Naive B cell (primary cell): ENCODE results near the gene STXBP5. TPM values are rescaled to one million over a fixed set of nuclear protein-coding genes. Genes with fewer than 3 reads are reported as not detected.
A peak's percentile ranks its signal among the peaks of the same experiment; 100 is the strongest.
"Not testable (repeated sequence)": the region's sequence is repeated elsewhere in the genome, so short reads cannot be mapped to it uniquely, and the experiment has no call there.

Experiments used
- ATAC-seq, 2 donors: fragments of 150-1000 bp; cut with Tn5 transposase; 2 replicates each; pipeline ENCODE4 v1.10.0; 2021; ENCODE audit warnings: low read depth in 2 of 2, mild to moderate bottlenecking in 2 of 2, moderate library complexity in 2 of 2
- DNase-seq: peaks from one replicate; pipeline ENCODE4 v3.0.0; 2022
- H3K27ac Mint-ChIP-seq, 6 donors: one replicate each; pipeline ENCODE4 v1.8.0; 2020 to 2022; ENCODE audit warnings: mild to moderate bottlenecking in 6 of 6, mixed read lengths in 6 of 6, moderate library complexity in 5 of 6, inconsistent platforms in 2 of 6
- H3K27me3 Mint-ChIP-seq, 3 donors: one replicate each; pipeline ENCODE4 v1.8.0; 2021 to 2022; ENCODE audit warnings: mixed read lengths in 3 of 3, mild to moderate bottlenecking in 1 of 3
- H3K36me3 Mint-ChIP-seq, 2 donors: one replicate each; pipeline ENCODE4 v1.8.0; 2020 to 2022; ENCODE audit warnings: mixed read lengths in 2 of 2, inconsistent platforms in 1 of 2, mild to moderate bottlenecking in 1 of 2
- H3K4me1 Mint-ChIP-seq, 3 donors: one replicate each; pipeline ENCODE4 v1.8.0; 2020 to 2022; ENCODE audit warnings: mixed read lengths in 3 of 3, inconsistent platforms in 1 of 3, mild to moderate bottlenecking in 1 of 3, moderate library complexity in 1 of 3
- H3K4me3 Mint-ChIP-seq, 8 donors: one replicate each; pipeline ENCODE4 v1.8.0; 2020 to 2022; ENCODE audit warnings: mild to moderate bottlenecking in 8 of 8, mixed read lengths in 8 of 8, moderate library complexity in 8 of 8, inconsistent platforms in 2 of 8
- H3K9me3 Mint-ChIP-seq, 7 donors: one replicate each; pipeline ENCODE4 v1.8.0; 2020 to 2022; ENCODE audit warnings: mixed read lengths in 7 of 7, mild to moderate bottlenecking in 5 of 7, inconsistent platforms in 2 of 7, moderate library complexity in 1 of 7
- polyA plus RNA-seq, 6 donors: library from polyadenylated mRNA; unstranded; fragments of 300-500 nt; fragmentation: Illumina TruSeq; gene quantifications; one replicate each; pipeline ENCODE4 v1.2.3, GENCODE V29; 2021; ENCODE audit warnings: low read depth in 6 of 6

STXBP5 gene
- polyA plus RNA-seq, 6 donors from 2014 or later, result 2.2 to 5.0 (median 2.9) TPM

DNA sequence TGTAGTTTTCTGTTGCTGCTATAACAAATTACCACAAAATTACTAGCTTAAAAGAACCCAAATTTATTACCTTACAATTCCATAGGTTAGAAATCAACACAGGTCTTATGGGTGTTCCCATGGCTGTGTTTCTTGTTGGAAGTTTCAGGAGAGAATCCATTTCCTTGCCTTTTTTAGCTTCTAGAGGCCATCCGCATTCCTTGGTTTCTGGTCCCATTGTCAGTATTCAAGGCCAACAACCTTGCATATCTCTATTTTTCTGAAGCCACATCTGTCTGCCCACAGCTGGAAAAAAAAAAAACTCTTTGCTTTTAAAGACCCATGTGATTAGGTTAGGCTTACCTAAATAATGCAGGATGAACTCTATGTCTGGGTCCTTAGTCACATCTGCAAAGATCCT, 174.6 kb downstream of the STXBP5 start:
- Mint-ChIP-seq H3K27me3 (no peaks in the 10 kb centered on the region), H3K27ac (no peak overlapping the region), H3K4me3 (no peak overlapping the region), H3K4me1 (no peaks in the 10 kb centered on the region), H3K36me3 (peaks cover 22 to 43% of the 10 kb centered on the region in 2 donors), H3K9me3 (peaks cover 0 to 8% (median 2%) of the 10 kb centered on the region in 7 donors)
- DNase-seq (no peak), ATAC-seq (no peak)

DNA sequence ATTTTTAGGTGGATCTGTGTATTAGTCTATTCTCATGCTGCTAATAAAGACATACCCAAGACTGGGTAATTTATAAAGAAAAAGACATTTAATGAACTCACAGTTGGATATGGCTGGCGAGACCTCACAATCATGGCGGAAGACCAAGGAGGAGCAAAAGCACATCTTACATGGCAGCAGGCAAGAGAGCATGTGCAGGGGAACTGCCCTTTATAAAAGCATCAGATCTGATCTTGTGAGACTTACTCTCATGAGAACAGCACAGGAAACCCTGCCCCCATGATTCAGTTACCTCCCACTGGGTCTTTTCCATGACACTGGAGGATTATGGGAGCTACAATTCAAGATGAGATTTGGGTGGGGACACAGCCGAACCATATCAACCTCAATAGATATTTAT, 176.6 kb downstream of the STXBP5 start:
- H3K4me1 Mint-ChIP-seq, DNase-seq, H3K27me3 Mint-ChIP-seq, H3K27ac Mint-ChIP-seq, H3K9me3 Mint-ChIP-seq, ATAC-seq, H3K4me3 Mint-ChIP-seq: not testable (repeated sequence)
- H3K36me3 Mint-ChIP-seq, result peaks cover 22 to 46% of the 10 kb centered on the region in 2 donors

DNA sequence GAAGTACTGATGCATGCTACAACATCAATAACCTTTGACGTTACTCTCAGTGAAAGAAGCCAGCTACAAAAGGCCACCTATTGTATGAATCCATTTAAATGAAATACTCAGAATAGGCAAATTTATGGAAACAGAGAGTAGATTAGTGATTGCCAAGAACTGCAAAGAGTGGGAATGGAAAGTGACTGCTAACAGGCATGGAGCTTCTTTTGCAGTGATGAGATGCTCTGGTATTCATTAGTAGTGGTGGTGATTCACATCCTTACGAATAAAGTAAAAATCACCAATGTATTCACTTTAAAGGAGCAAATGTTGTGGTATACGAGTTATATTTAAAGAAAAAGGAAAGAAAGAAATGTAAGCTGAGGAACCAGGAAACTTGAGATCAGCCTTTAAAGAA, 177.5 kb downstream of the STXBP5 start:
- Mint-ChIP-seq H3K4me3 (no peak overlapping the region), H3K36me3 (peaks cover 14 to 41% of the 10 kb centered on the region in 2 donors), H3K4me1 (no peaks in the 10 kb centered on the region), H3K27ac (no peak overlapping the region), H3K9me3 (peaks cover 0 to 8% (median 2%) of the 10 kb centered on the region in 7 donors), H3K27me3 (no peaks in the 10 kb centered on the region)
- DNase-seq (no peak), ATAC-seq (no peak)

DNA sequence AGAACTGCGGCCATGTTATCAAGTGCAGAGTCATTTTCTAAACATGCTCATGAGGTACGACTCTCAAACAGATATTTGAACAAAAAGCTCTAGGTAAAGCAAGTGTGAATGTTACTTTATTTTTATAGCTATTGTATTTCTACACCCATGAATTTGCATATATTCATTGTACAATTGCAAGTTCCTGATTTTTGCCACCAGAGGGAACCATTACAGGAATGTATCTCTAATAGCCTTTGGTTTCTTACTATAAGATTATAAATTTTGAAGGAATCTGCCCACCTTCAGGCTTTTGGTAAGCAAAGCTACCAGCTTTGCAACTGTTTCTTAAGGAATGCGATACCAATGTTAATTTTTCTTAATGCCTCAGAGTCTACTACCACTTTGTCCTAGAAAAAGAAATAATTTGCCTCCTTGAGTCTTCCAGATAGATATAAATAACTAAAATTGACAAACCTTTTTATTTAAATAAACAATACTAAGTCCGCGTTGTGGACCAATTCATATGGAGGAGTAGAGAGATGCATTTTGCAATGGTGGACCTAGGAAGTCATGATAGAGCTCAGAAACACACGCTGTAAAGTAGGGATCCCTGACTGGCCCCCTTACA, 178.8 kb downstream of the STXBP5 start:
- ATAC-seq (no peak), DNase-seq (no peak)
- peaks cover 14 to 41% of the 10 kb centered on the region in 2 donors for H3K36me3 Mint-ChIP-seq
- H3K9me3 Mint-ChIP-seq, result peaks cover 0 to 8% (median 2%) of the 10 kb centered on the region in 7 donors
- peak overlapping the region in 1 of 6 donors; percentile 21 for H3K27ac Mint-ChIP-seq
- no peaks in the 10 kb centered on the region for H3K27me3 Mint-ChIP-seq
- H3K4me1 Mint-ChIP-seq, result no peaks in the 10 kb centered on the region
- no peak overlapping the region for H3K4me3 Mint-ChIP-seq

GRCh38 chr6:147384029-147384428, 179.8 kb downstream of the STXBP5 start:
- no peaks in the 10 kb centered on the region for H3K27me3 Mint-ChIP-seq
- no peaks in the 10 kb centered on the region for H3K4me1 Mint-ChIP-seq
- DNase-seq (no peak), ATAC-seq (no peak)
- H3K27ac Mint-ChIP-seq, result no peak overlapping the region
- H3K9me3 Mint-ChIP-seq, result peaks cover 0 to 8% (median 2%) of the 10 kb centered on the region in 7 donors
- H3K4me3 Mint-ChIP-seq, result no peak overlapping the region
- peaks cover 14 to 37% of the 10 kb centered on the region in 2 donors for H3K36me3 Mint-ChIP-seq

DNA sequence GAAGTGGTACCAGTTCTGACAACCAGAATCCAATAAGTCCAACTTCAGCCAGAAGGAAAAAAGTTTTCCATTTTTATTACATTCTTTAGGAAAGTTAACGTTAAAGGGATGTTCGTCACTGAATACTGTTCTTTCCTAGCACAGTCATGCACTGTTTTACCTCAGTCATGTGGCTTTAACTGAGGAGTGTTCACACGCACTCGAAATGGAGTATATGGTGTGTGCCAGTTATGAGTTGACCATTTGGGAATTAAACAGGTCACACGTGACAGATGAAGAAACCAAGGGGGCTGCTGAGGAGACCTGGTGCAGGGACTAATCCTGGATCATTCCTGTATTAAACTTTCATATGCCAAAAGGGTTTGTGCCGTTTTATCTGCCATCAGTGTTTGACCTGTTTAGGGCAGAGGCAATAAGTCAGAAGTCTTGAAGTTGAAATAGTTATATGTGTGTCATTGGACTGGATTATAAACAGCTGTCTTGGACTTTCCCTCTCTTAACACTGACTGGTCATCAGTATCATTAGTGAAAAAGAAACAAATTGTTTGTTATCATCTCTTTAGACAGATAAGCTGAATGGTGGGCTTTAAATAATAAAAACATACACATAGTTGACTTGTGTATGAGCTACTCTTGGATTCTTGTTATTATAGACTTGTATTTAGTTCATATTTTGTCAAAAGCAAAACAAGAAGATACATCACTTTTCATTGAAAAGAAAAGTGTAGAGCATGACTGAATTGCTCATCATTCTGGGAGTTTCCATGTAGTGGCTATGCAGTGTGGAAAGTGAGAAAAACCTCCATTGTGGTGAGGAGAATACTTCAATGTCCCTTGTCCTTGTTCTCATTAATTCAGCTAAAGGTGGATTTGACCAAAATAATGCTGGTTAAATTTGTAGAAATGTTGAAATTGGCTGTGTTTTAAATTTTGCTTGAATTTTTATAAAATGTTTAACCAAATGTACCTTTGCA, 180.8 kb downstream of the STXBP5 start:
- DNase-seq (no peak), ATAC-seq (no peak)
- peaks cover 11 to 28% of the 10 kb centered on the region in 2 donors for H3K36me3 Mint-ChIP-seq
- H3K4me1 Mint-ChIP-seq, result no peaks in the 10 kb centered on the region
- H3K27ac Mint-ChIP-seq, result peak overlapping the region in 2 of 6 donors; percentile 33 to 44
- H3K9me3 Mint-ChIP-seq, result peaks cover 0 to 8% (median 2%) of the 10 kb centered on the region in 7 donors
- no peaks in the 10 kb centered on the region for H3K27me3 Mint-ChIP-seq
- H3K4me3 Mint-ChIP-seq, result no peak overlapping the region

DNA sequence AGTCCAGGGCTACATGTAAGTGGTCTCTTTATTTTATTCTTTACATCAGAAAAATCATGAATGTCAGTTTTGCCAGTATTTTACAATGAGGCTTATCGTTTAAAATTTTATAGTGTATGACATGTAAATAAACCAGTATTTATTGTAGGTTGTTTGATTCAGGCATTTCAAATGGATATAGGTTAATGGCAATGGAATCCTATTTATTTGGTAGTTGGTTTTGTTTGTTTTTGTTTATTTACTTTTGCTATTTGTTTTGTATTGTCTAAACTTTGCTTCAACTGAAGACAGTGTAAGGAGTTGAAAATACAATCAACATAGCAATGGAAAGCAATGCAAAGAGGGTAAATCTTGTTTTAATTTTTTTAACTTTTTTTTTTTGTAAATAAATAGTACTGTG, 185.2 kb downstream of the STXBP5 start:
- Mint-ChIP-seq H3K27me3 (no peaks in the 10 kb centered on the region), H3K4me3 (no peak overlapping the region), H3K27ac (no peak overlapping the region), H3K36me3 (peaks cover 0 to 8% of the 10 kb centered on the region in 2 donors), H3K4me1 (no peaks in the 10 kb centered on the region), H3K9me3 (no peaks in the 10 kb centered on the region)
- DNase-seq (no peak), ATAC-seq (no peak)

GRCh38 chr6:147390909-147391536, 186.8 kb downstream of the STXBP5 start:
- Mint-ChIP-seq H3K27me3 (peaks cover 0 to 2% (median 0%) of the 10 kb centered on the region in 3 donors), H3K27ac (no peak overlapping the region), H3K9me3 (no peaks in the 10 kb centered on the region), H3K4me1 (no peaks in the 10 kb centered on the region), H3K36me3 (no peaks in the 10 kb centered on the region), H3K4me3 (no peak overlapping the region)
- DNase-seq (no peak), ATAC-seq (no peak)

GRCh38 chr6:147392917-147393625, 188.9 kb downstream of the STXBP5 start:
- H3K36me3 Mint-ChIP-seq, result no peaks in the 10 kb centered on the region
- no peaks in the 10 kb centered on the region for H3K4me1 Mint-ChIP-seq
- no peaks in the 10 kb centered on the region for H3K9me3 Mint-ChIP-seq
- peaks cover 0 to 14% (median 13%) of the 10 kb centered on the region in 3 donors for H3K27me3 Mint-ChIP-seq
- ATAC-seq, result no peak
- no peak overlapping the region for H3K4me3 Mint-ChIP-seq
- DNase-seq, result no peak
- peak overlapping the region in 2 of 6 donors; percentile 5 to 22 for H3K27ac Mint-ChIP-seq

GRCh38 chr6:147395158-147395557, 190.9 kb downstream of the STXBP5 start:
- Mint-ChIP-seq H3K27ac (no peak overlapping the region), H3K9me3 (peaks cover 0 to 5% (median 4%) of the 10 kb centered on the region in 7 donors), H3K27me3 (peaks cover 0 to 14% (median 13%) of the 10 kb centered on the region in 3 donors), H3K36me3 (no peaks in the 10 kb centered on the region), H3K4me3 (no peak overlapping the region), H3K4me1 (no peaks in the 10 kb centered on the region)
- DNase-seq (no peak), ATAC-seq (no peak)

DNA sequence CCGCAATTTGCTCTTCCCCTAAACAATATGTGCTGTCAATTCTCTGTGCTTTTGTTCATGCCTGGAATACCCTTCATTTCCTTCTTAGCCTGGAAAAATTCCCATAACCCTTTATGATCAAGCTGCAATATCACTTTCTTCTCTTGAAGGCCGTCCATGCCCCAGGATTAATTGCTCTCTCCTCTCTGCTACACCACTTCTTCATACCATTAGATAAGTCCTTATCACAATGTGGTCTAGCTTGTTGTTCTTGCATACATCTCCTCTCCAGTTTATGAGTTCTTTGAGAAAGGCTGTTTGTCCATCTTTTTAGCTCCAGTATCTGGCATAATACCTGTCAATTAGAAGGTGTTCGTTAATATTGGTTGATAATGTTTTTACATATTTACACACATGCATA, 193.1 kb downstream of the STXBP5 start:
- Mint-ChIP-seq H3K4me1 (no peaks in the 10 kb centered on the region), H3K27ac (no peak overlapping the region), H3K4me3 (no peak overlapping the region), H3K27me3 (peaks cover 0 to 14% (median 13%) of the 10 kb centered on the region in 3 donors), H3K36me3 (no peaks in the 10 kb centered on the region), H3K9me3 (peaks cover 6 to 26% (median 13%) of the 10 kb centered on the region in 7 donors)
- ATAC-seq (no peak), DNase-seq (no peak)

DNA sequence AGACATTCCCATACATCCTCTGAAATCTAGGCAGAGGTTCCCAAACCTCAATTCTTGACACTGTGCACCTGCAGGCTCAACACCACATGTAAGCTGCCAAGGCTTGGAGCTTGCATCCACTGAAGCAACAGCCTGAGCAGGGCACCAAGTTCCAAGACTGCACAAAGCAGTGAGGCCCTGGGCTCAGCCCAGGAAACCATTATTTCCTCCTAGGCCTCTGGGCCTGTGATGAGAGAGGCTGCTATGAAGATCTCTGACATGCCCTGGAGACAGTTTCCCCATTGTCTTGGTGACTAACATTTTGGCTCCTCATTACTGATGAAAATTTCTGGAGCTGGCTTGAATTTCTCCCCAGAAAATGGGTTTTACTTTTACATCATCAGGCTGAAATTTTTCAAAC, 196.8 kb downstream of the STXBP5 start:
- DNase-seq, result no peak
- no peaks in the 10 kb centered on the region for H3K4me1 Mint-ChIP-seq
- ATAC-seq, result no peak

DNA sequence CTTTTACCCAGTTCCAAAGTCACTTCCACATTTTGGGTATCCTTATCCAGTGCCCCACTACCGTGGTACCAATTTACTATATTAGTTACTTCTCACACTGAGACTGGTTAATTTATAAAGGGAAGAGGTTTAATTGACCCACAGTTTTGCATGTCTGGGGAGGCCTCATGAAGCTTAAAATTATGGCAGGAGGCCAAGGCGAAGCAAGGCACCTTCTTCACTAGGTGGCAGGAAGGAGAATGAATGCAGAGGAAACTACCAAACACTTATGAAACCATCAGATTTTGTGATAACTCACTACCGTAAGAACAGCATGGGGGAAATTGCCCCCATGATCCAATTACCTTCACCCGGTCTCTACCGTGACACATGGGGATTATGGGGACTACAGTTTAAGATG, 197.6 kb downstream of the STXBP5 start:
- peaks cover 0 to 10% (median 7%) of the 10 kb centered on the region in 3 donors for H3K27me3 Mint-ChIP-seq
- no peak overlapping the region for H3K4me3 Mint-ChIP-seq
- H3K27ac Mint-ChIP-seq, result no peak overlapping the region
- H3K36me3 Mint-ChIP-seq, result no peaks in the 10 kb centered on the region
- DNase-seq (no peak), ATAC-seq (no peak)
- H3K4me1 Mint-ChIP-seq, result no peaks in the 10 kb centered on the region
- H3K9me3 Mint-ChIP-seq, result peaks cover 6 to 33% (median 15%) of the 10 kb centered on the region in 7 donors

More for the DNA sequence above, 196.8 kb downstream of the STXBP5 start:
- Mint-ChIP-seq H3K9me3 (peaks cover 6 to 33% (median 15%) of the 10 kb centered on the region in 7 donors), H3K36me3 (no peaks in the 10 kb centered on the region), H3K27me3 (peaks cover 0 to 13% (median 13%) of the 10 kb centered on the region in 3 donors), H3K4me3 (no peak overlapping the region), H3K27ac (no peak overlapping the region)
